Endothelial cell of hepatic sinusoid (primary cell): ENCODE measurements around the gene COL12A1.

ENCODE experiments used
- in situ Hi-C: cut with HindIII; loops from 2 replicates; pipeline ENCODE4 v1.10.0; 2017; ENCODE audit warnings: low sequenced_read_pairs

Gene COL12A1

GRCh38 chr6:75108333-75108974 lies 97.4 kb downstream of the COL12A1 start:
- in situ Hi-C loops: no loop called here

- in situ Hi-C loops: no loop called here
These were observed 97.9 kb downstream of the COL12A1 start for GRCh38 chr6:75107913-75108312.

- in situ Hi-C loops: no loop called here
These were observed 99.4 kb downstream of the COL12A1 start for GRCh38 chr6:75106426-75106825.

DNA sequence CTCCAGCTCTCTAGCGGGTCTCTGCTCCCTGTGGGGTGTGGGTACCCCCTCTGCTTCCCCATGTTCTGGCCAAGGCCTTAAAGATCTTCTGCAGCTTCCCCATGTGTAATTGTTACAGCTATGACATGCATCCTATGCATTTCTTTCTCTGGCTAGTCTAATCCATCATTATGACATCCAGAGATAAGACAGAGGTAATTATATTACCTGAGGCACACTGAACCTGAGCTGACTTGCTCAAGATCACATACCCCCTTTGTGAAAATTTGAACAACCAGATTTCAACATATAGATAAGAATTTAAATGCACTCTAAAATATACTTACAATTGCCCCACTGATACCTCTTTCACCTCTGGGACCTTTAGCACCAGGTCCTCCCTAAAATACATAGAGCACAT lies 102.4 kb downstream of the COL12A1 start:
- in situ Hi-C loops: no loop called here

GRCh38 chr6:75102301-75102700 lies 103.6 kb downstream of the COL12A1 start:
- in situ Hi-C loops: no loop called here

- in situ Hi-C loops: no loop called here
These were observed 104.0 kb downstream of the COL12A1 start for GRCh38 chr6:75101896-75102295.

DNA sequence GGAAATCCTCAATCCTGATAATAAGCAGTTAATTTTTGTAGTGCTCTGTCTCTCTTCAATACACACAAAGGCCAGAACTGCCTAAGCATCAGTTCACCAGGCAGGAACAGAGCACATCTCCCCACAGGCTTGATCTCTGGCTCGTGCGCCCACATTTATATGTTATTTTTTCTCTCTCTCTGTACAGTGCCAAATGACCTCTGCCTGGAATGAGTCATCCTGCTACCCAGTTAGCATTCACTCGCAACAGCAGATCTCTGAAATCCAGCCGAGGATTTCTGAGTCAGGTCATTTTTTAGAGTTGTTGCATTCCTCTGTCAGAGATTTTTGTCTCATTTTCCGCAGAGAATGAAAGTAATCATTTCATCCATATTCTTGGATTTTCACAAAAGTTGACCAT lies 107.1 kb downstream of the COL12A1 start:
- in situ Hi-C loops: no loop called here

GRCh38 chr6:75096966-75097365 lies 108.9 kb downstream of the COL12A1 start:
- in situ Hi-C loops: no loop called here

- in situ Hi-C loops: loop anchor here (5.0 kb wide), 1 partner anchor 52 kb away; no protein-coding TSS in a partner anchor
These were observed 111.1 kb downstream of the COL12A1 start for GRCh38 chr6:75094614-75095200.

- in situ Hi-C loops: loop anchor here (5.0 kb wide), 1 partner anchor 49 kb away; no protein-coding TSS in a partner anchor
These were observed 114.2 kb downstream of the COL12A1 start for GRCh38 chr6:75091467-75092190.

- in situ Hi-C loops: loop anchor here (5.0 kb wide), 1 partner anchor 48 kb away; no protein-coding TSS in a partner anchor
These were observed 115.3 kb downstream of the COL12A1 start for GRCh38 chr6:75090576-75090975.

DNA sequence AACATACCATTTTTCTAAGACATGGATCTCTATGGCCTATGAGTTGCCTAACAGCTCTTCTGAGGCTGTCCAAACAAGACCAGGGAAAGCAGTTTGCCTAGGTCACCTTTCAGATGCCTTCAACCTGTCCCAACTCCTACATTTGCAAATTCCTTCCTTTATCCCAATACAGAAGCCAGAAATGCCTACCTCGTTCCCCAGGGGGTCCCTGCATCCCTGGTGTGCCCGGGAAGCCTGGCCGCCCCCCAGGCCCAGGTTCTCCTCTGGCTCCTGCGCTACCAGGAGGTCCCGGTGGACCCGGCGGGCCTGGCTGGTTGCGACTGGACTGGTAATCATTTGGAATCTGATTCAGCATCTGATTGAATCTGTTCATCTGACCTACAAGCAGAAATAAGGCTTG lies 115.9 kb downstream of the COL12A1 start:
- in situ Hi-C loops: loop anchor here (5.0 kb wide), 1 partner anchor 48 kb away; no protein-coding TSS in a partner anchor

DNA sequence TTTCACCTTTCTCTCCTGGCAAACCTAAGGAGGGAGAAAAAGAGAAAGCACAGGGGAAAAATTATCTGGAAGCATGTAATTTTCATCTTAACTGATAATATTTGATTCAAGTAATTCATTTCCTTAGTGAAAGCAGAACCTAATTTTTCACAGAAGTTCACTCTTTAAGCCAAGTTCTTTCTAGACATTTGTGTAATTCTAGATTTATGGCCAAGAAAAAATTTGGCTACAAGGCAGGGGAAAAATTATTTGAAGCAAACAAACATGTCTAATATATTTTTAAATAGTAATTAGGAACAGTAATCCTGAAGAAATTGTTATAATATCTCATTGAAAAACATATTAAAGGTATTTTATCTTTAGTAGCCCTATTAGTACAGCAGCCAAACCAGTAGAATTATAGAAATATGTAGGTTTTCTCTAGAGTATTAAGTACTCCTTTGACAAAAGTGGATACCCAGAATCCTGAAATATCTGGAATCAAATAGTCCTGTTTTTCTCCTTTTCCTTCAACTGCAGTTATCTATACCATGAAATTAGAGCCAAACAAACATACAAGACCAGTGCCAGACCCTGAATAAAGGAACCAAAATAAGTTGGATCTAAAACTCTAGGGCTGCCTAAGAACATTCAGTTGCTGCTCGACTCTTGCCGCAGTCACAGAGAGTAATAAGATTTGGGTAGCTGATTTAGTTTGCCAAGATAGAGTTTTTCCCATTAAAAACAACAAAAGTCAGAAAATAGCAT lies 116.5 kb downstream of the COL12A1 start:
- in situ Hi-C loops: no loop called here

DNA sequence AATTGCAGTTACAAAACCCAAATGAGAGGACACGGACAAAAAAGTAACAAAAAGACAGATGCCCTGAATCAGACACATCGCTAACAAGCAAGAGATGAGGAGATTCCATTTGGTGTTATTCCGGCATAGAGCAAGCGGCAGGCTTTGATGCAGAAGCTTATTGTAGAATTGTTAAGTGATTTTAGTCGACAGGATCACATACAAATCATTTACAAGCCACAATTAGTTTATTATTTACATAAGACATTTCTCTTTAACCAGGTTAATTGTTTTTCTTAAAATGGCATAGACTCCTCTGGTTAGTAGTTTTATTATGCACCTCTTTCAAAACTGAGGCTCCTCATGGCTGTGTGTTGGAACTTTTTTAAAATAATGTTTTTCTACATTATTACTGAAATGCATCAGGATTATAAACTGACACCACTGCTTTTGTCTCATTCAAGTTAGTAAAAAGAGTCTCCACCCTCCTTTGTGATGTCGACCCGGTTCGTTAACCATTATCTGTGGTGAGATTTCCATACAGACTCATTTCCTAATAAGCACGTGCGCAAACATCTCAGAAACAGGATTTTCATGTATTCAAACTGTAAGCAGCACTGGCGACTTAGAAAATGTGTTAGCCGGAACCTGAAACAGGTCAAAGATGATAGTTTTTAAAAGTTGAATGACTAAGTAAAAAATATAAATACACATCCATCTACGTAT lies 119.8 kb downstream of the COL12A1 start:
- in situ Hi-C loops: no loop called here

GRCh38 chr6:75084872-75085381 lies 120.9 kb downstream of the COL12A1 start:
- in situ Hi-C loops: no loop called here

DNA sequence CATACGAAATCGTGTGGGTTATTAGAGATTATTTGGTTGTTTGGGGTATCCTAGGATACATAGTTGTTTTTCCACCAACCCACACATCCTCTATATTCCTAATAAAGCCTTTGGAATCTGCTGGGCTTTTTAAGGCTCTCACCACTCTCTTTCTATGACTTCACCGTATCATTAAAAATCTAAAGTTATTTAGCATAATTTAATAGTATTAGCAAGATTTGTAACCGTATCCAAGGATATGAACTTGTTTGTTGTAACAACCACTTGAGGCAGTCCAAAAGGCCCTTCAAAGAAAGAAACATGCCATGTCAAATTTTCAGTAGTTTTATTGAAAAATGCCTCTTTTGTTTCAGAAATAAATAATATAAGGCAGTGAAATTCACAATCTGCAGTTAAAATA lies 121.8 kb downstream of the COL12A1 start:
- in situ Hi-C loops: no loop called here

GRCh38 chr6:75081921-75082320 lies 123.9 kb downstream of the COL12A1 start:
- in situ Hi-C loops: no loop called here

- in situ Hi-C loops: no loop called here
These were observed 124.8 kb downstream of the COL12A1 start for GRCh38 chr6:75081047-75081446.

- in situ Hi-C loops: no loop called here
These were observed 126.3 kb downstream of the COL12A1 start for GRCh38 chr6:75079589-75079988.

- in situ Hi-C loops: no loop called here
These were observed 128.2 kb downstream of the COL12A1 start for GRCh38 chr6:75077701-75078100.
